Left ventricle myocardium inferior (tissue), 1 donor: ENCODE results near the gene DNAJC27. TPM values are rescaled to one million over a fixed set of nuclear protein-coding genes. Genes with fewer than 3 reads are reported as not detected.

Source experiments
- DNase-seq: peaks from one replicate; pipeline ENCODE4 v3.0.0-alpha.2; 2020
- H3K27ac ChIP-seq: fragments of 200-600 bp; replicated peaks from 2 replicates; pipeline ENCODE4 v1.8.0; 2021
- H3K27me3 ChIP-seq: fragments of 200-600 bp; 2 replicates; pipeline ENCODE4 v1.8.0; 2021; ENCODE audit warnings: low read depth
- H3K36me3 ChIP-seq: fragments of 200-600 bp; 2 replicates; pipeline ENCODE4 v1.8.0; 2021
- H3K4me1 ChIP-seq: fragments of 200-600 bp; 2 replicates; pipeline ENCODE4 v1.8.0; 2021
- H3K4me3 ChIP-seq: fragments of 200-600 bp; 2 replicates; pipeline ENCODE4 v1.8.0; 2021; ENCODE audit warnings: mild to moderate bottlenecking, moderate library complexity
- H3K9me3 ChIP-seq: fragments of 200-600 bp; replicated peaks from 2 replicates; pipeline ENCODE4 v1.8.0; 2021
- CTCF ChIP-seq: fragments of 200-600 bp; IDR thresholded peaks from 2 replicates; pipeline ENCODE4 v1.8.0; 2021; ENCODE audit warnings: antibody characterized with exemption, mild to moderate bottlenecking, borderline replicate concordance
- intact Hi-C: fragments of 100-400 bp; cut with micrococcal nuclease; formaldehyde crosslinking; loops from one replicate; pipeline ENCODE4 v1.11.0; 2022
- total RNA-seq: library from RNA; stranded (reverse); fragmentation: NEBNext Ultra II Directional; extraction: Animal tissue kit (Norgen Biotek cat#: 25700); gene quantifications from one replicate; pipeline ENCODE4 v1.2.1, GENCODE V29; 2021
- donor health status: DM: no; HTN: yes; CAD: no; lungs with severe emphysema.

DNAJC27 gene
- total RNA-seq, 1 donor from 2014 or later = 10.1 TPM

- peaks cover 18% of the 10 kb centered on the region for H3K36me3 ChIP-seq
- TF ChIP-seq CTCF = no peak
- peak overlapping the region; percentile 99 for H3K27ac ChIP-seq
- no peaks in the 10 kb centered on the region for H3K9me3 ChIP-seq
- no peaks in the 10 kb centered on the region for H3K27me3 ChIP-seq
- H3K4me3 ChIP-seq = peak overlapping the region; percentile 88
- intact Hi-C loops = no loop called here
- no peak for DNase-seq
- peaks cover 36% of the 10 kb centered on the region for H3K4me1 ChIP-seq
Observed at GRCh38 chr2:24970483-24971285, 1.1 kb downstream of the DNAJC27 start.

- intact Hi-C loops = no loop called here
- no peak for DNase-seq
- no peaks in the 10 kb centered on the region for H3K9me3 ChIP-seq
- H3K27me3 ChIP-seq = no peaks in the 10 kb centered on the region
- H3K4me3 ChIP-seq = no peak overlapping the region
- H3K27ac ChIP-seq = no peak overlapping the region
- peaks cover 31% of the 10 kb centered on the region for H3K4me1 ChIP-seq
- no peak for TF ChIP-seq CTCF
- peaks cover 27% of the 10 kb centered on the region for H3K36me3 ChIP-seq
Observed at GRCh38 chr2:24969784-24970183, 2.0 kb downstream of the DNAJC27 start.

- intact Hi-C loops = no loop called here
- H3K27ac ChIP-seq = no peak overlapping the region
- TF ChIP-seq CTCF = no peak
- H3K36me3 ChIP-seq = peaks cover 78% of the 10 kb centered on the region
- H3K9me3 ChIP-seq = no peaks in the 10 kb centered on the region
- DNase-seq = no peak
- no peak overlapping the region for H3K4me3 ChIP-seq
- no peaks in the 10 kb centered on the region for H3K27me3 ChIP-seq
- peaks cover 29% of the 10 kb centered on the region for H3K4me1 ChIP-seq
Observed at GRCh38 chr2:24961903-24962302, 9.9 kb downstream of the DNAJC27 start.

- intact Hi-C loops = no loop called here
- no peak for DNase-seq
- TF ChIP-seq CTCF = no peak
- no peak overlapping the region for H3K27ac ChIP-seq
- no peak overlapping the region for H3K4me3 ChIP-seq
- peaks cover 78% of the 10 kb centered on the region for H3K36me3 ChIP-seq
- no peaks in the 10 kb centered on the region for H3K27me3 ChIP-seq
- peaks cover 10% of the 10 kb centered on the region for H3K9me3 ChIP-seq
- peaks cover 29% of the 10 kb centered on the region for H3K4me1 ChIP-seq
Observed at GRCh38 chr2:24959761-24960160, 12.0 kb downstream of the DNAJC27 start.

GRCh38 chr2:24958411-24958935, 13.3 kb downstream of the DNAJC27 start:
- DNase-seq = no peak
- no peak overlapping the region for H3K27ac ChIP-seq
- peaks cover 29% of the 10 kb centered on the region for H3K4me1 ChIP-seq
- H3K4me3 ChIP-seq = no peak overlapping the region
- peaks cover 12% of the 10 kb centered on the region for H3K9me3 ChIP-seq
- no peak for TF ChIP-seq CTCF
- no peaks in the 10 kb centered on the region for H3K27me3 ChIP-seq
- peaks cover 81% of the 10 kb centered on the region for H3K36me3 ChIP-seq
- intact Hi-C loops = no loop called here
